Measurements from ENCODE around the gene UFC1. TPM values are rescaled to one million over a fixed set of nuclear protein-coding genes. Genes with fewer than 3 reads are reported as not detected.

UFC1 gene
- total and polyA plus RNA-seq, 2 of the 13 experiments (the other 11 are each of a cell fraction or from before 2014, with no cell fraction given), result 72.8 to 85.2 TPM

- TF ChIP-seq KIAA2018 (CRISPR knock-in tag; IDR thresholded peaks at IDR 0.05; ENCODE audit: borderline replicate concordance) (no peak), TEF (CRISPR knock-in tag; IDR thresholded peaks at IDR 0.05) (peak; percentile 37; the same call in 1 of the 2 replicates), SATB2 (CRISPR knock-in tag; IDR thresholded peaks at IDR 0.05) (0 out of 2 replicates have a peak, but pooled peaks have one; percentile 39), IRX3 (CRISPR knock-in tag; IDR thresholded peaks at IDR 0.05; ENCODE audit: borderline replicate concordance, low read depth) (no peak), ZNF772 (CRISPR knock-in tag; IDR thresholded peaks at IDR 0.05) (peak; percentile 74; the same call in 1 of the 2 replicates), NR2F6 (IDR thresholded peaks at IDR 0.05) (no peak; the same call in none of the 2 replicates), NR2F6 (CRISPR knock-in tag; IDR thresholded peaks at IDR 0.05) (peak; percentile 71), ZNF710 (CRISPR knock-in tag; IDR thresholded peaks at IDR 0.05; ENCODE audit: borderline replicate concordance) (peak; percentile 91), U2AF2 (IDR thresholded peaks at IDR 0.05; ENCODE audit: low read depth, low read length) (no peak), ZNF589 (CRISPR knock-in tag; conservative IDR thresholded peaks at IDR 0.05) (0 out of 2 replicates have a peak, but pooled peaks have one; percentile 54), KDM2A (CRISPR knock-in tag; IDR thresholded peaks at IDR 0.05; ENCODE audit: borderline replicate concordance, low read depth) (peak; percentile 87), SRSF9 (IDR thresholded peaks at IDR 0.05; ENCODE audit: borderline replicate concordance, insufficient read depth, low read depth, low read length, poor library complexity, severe bottlenecking) (no peak), CREBL2 (CRISPR knock-in tag; IDR thresholded peaks at IDR 0.05; ENCODE audit: borderline replicate concordance) (0 out of 2 replicates have a peak, but pooled peaks have one; percentile 53), SYNCRIP (IDR thresholded peaks at IDR 0.05; ENCODE audit: insufficient read depth, low read depth, low read length) (no peak)
- TF ChIP-seq, protein P1, sequence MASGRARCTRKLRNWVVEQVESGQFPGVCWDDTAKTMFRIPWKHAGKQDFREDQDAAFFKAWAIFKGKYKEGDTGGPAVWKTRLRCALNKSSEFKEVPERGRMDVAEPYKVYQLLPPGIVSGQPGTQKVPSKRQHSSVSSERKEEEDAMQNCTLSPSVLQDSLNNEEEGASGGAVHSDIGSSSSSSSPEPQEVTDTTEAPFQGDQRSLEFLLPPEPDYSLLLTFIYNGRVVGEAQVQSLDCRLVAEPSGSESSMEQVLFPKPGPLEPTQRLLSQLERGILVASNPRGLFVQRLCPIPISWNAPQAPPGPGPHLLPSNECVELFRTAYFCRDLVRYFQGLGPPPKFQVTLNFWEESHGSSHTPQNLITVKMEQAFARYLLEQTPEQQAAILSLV (CRISPR knock-in tag; IDR thresholded peaks at IDR 0.05; ENCODE audit: borderline replicate concordance), result peak; percentile 81
Measured at GRCh38 chr1:161177112-161177935, 23.5 kb downstream of the UFC1 start, which contains the start of gene B4GALT3 (continued).

Measured in HepG2 (cell line).